Body of pancreas (tissue), 4 donors: ENCODE results near the gene COL27A1.

Experiments
- POLR2A ChIP-seq, 3 donors: fragments of 450-650 bp; IDR thresholded peaks; one replicate each; pipeline ENCODE4 v1.6.1; 2016; ENCODE audit warnings: antibody characterized with exemption in 3 of 3, mild to moderate bottlenecking in 2 of 3
- TF ChIP-seq, protein P1 (sequence below), 7 experiments: fragments of 450-650 bp in 4 of 7; fragments of 200-600 bp in 3 of 7; sonication (generic) in 3 of 7; IDR thresholded peaks; one replicate each; pipeline ENCODE4 v1.5.1; 2016 to 2019; ENCODE audit warnings: antibody characterized with exemption in 7 of 7

DNA sequence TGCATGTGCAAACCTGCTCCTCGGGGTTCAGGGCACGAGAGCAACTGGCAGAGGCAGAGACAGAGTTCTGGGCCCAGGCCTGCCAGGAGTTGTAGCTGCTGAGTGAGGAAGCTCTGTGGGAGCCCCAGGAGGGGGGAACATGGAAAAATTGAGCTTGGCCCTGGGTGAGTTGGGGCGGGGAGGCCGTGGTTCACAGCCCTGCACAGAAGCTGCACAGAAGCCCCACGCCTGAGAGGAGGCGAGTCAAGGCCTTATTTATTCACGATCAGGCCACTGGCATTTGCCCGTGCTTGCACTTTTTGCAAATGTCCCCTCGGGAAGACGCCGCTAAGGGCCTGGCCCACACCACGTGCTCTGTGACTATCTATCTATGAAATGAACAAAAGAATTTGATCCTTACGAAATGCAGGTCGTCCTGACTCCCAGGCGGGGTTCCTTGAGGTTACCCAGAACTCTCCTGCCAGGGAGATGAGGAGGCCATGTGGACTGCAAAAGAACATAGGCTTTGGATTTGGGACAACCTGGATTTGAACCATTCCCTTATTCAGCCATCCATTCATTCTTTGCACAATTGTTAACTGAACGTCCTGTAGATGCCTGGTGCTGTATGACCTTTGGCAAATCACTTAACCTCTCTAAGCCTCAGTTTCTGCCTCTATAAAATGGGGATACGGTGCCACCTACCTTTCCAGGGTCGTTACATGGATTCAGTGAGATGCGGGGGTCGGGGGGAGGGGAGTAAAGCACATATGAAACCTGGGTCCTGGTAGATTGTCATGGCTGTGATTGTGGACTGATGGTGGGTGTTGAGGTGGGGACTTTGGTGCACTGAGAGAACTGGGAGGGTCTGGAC, 17.9 kb downstream of the COL27A1 start:
- TF ChIP-seq, protein P1, sequence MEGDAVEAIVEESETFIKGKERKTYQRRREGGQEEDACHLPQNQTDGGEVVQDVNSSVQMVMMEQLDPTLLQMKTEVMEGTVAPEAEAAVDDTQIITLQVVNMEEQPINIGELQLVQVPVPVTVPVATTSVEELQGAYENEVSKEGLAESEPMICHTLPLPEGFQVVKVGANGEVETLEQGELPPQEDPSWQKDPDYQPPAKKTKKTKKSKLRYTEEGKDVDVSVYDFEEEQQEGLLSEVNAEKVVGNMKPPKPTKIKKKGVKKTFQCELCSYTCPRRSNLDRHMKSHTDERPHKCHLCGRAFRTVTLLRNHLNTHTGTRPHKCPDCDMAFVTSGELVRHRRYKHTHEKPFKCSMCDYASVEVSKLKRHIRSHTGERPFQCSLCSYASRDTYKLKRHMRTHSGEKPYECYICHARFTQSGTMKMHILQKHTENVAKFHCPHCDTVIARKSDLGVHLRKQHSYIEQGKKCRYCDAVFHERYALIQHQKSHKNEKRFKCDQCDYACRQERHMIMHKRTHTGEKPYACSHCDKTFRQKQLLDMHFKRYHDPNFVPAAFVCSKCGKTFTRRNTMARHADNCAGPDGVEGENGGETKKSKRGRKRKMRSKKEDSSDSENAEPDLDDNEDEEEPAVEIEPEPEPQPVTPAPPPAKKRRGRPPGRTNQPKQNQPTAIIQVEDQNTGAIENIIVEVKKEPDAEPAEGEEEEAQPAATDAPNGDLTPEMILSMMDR (IDR thresholded peaks at IDR 0.05) = no peak
- no peak for TF ChIP-seq POLR2A (IDR thresholded peaks at IDR 0.05)
